GM18502 (cell line): Measurements from ENCODE around the gene PHF12.

Experiments used
- ATAC-seq: cut with Tn5 transposase; IDR thresholded peaks from one replicate; pipeline ENCODE4 v1.9.1; 2021; ENCODE audit warnings: mild to moderate bottlenecking; ENCODE audit not compliant: unreplicated experiment, poor library complexity

PHF12 gene

GRCh38 chr17:28873839-28874238 is 77.5 kb downstream of the PHF12 start:
- no peak for ATAC-seq

- peak; percentile 86 for ATAC-seq
These were observed 80.2 kb downstream of the PHF12 start for GRCh38 chr17:28871056-28871579.

DNA sequence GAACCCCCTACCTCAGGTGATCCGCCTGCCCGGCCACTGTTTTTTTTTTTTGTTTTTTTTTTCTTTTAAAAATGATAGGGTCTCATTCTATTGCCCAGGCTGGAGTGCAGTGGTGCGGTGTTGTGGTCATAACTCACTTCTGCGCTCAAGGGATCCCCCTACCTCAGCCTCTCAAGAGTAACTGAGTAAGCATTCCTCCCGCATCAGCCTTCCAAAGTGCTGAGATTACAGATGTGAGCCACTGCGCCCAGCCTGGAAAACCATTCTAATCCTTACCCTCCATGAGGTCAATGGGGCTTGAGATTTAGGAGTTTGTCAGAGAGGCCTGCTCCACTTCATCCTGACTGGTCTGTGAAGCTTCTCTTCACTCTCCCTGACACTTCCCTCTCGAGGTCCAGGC is 84.0 kb downstream of the PHF12 start:
- ATAC-seq: no peak

- ATAC-seq: no peak
These were observed 85.2 kb downstream of the PHF12 start for GRCh38 chr17:28865946-28866752.

DNA sequence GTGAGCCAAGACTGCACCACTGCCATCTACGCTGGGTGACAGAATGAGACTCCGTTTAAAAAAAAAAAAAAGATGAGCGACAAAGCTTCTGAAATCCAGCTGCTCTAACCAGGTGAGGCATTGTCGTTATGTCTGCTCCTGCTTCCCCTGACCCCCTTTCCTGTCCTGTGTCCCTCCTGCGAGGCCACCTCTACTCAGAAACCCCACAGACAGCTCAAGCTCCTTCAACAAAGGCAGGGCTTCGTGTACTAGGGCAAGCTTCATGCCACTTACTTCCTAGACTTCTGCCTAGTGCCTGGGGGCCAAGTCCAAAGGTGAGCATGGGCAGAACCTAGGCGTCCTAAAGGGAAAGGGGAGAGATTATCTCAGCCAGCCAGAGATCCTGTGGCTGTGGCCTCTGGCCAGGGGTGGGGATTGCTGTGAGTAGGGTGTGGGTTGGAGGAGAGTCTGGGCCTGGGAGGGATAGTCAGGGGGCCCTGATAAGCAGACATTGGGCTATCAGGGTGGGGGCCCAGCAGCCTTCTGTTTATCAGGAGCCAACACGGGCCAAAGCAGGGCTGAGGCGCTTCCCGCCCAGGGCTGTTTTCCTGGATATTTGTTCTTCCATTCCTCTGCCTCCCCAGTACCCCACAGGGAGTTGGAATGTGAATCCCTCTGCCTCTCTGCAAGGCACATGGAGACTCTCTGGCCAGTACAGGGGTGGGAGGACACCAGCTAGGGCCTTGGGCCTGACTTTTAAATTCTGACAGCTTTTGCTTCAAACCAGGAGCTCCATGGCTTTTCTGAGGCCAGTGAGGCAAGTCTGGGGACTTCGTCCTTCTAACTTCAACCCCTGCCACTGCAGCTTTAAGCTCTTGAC is 86.1 kb downstream of the PHF12 start:
- ATAC-seq: no peak

- no peak for ATAC-seq
These were observed 87.4 kb downstream of the PHF12 start for GRCh38 chr17:28863953-28864352.

- no peak for ATAC-seq
These were observed 88.8 kb downstream of the PHF12 start for GRCh38 chr17:28862561-28862960.

- ATAC-seq: no peak
These were observed 89.7 kb downstream of the PHF12 start for GRCh38 chr17:28861393-28862203.

- no peak for ATAC-seq
These were observed 90.9 kb downstream of the PHF12 start for GRCh38 chr17:28860363-28860808.

- no peak for ATAC-seq
These were observed 92.4 kb downstream of the PHF12 start for GRCh38 chr17:28858801-28859355.

GRCh38 chr17:28857905-28858800 is 93.2 kb downstream of the PHF12 start:
- ATAC-seq: no peak

DNA sequence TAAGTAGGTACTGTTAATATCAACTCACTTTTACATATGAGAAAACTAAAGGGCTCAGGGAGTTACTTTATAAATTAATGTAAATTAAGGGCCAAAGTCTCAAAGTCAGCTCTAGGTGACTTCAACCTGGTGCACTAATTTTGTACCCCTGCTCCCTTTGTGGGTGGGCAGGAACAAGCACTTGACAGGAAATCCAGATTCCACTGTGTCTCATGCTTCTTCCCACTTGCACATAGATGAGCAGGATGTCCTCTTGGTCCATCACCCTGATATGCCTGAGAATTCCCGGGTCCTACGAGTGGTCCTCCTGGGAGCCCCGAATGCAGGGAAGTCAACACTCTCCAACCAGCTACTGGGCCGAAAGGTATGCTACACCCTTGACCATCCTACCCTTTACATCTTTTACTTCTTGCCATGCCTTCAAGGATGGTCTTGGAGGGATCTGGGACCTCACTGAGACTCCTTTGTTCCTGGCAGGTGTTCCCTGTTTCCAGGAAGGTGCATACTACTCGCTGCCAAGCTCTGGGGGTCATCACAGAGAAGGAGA is 95.2 kb downstream of the PHF12 start:
- no peak for ATAC-seq

DNA sequence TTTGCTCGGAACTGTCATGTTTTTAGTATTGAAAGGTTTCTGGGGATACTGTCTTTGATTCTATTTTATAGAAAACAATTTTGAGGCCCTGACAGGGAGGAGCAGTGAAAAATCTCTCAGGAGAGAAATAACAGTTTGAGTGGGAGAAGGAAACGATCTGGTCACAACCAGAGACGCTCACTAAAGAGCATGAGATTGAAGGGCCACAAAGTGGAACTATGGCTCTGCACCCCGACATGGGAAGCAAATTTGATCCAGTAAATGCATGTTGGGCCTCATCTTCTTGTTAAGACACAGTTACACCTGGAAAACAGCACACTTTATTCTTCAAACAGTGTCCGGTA is 96.0 kb downstream of the PHF12 start:
- no peak for ATAC-seq
